Epithelial cell of proximal tubule (primary cell): Measurements from ENCODE around the gene CEACAM18. TPM values are rescaled to one million over a fixed set of nuclear protein-coding genes. Genes with fewer than 3 reads are reported as not detected.

Source experiments
- DNase-seq: peaks from one replicate; pipeline ENCODE4 v3.0.0-alpha.2; 2011; ENCODE audit warnings: low read depth
- H3K4me3 ChIP-seq: 2 replicates; pipeline ENCODE4 v1.5.1; 2011; ENCODE audit warnings: low read depth, mild to moderate bottlenecking, low read length
- CTCF ChIP-seq: conservative IDR thresholded peaks from 2 replicates; pipeline ENCODE4 v1.5.1; 2012; ENCODE audit warnings: low read depth, mild to moderate bottlenecking, low read length
- total RNA-seq: library from RNA; depleted of rRNA; stranded (reverse); fragments of >200 nt; gene quantifications from 2 replicates; pipeline ENCODE4 v1.2.3, GENCODE V29; 2015

CEACAM18 gene
- total RNA-seq, 1 donor from 2014 or later = not detected

DNA sequence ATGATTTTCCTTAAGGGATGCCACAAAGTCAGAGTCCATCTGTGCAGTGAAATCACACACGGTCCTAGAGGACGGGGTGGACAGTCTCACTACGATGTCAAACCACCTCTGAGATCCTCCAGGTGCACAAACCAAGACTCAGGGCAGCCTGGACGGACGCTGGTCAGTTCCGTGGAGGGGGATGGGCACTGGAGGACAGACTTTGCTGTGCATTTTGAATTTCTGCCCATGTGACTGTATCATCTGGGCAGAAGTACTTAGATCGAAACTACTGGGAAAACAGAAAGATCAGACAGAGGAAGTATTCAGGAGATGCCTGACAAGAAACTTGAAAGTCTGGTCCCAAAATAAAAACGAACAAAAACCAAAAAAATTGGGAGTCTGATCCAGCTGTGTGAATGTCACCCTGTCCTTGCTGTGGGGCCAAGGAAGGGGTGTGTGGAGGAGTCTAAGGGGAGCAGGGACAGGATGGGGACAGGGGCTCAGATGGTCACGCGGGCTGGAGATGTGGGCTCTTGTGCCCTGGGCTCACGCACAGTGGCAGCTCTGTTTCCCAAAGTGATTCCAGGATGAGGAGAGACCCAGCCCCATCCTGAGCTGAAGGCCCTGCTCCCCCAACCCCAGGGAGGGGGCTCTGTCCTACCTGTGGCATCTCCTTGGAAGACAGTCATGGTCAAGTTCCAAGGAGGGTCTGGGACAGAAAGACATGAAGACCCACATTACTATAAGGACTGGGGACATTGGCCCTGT, 21.6 kb upstream of the CEACAM18 start:
- no peak for TF ChIP-seq CTCF
- no peak for DNase-seq

DNA sequence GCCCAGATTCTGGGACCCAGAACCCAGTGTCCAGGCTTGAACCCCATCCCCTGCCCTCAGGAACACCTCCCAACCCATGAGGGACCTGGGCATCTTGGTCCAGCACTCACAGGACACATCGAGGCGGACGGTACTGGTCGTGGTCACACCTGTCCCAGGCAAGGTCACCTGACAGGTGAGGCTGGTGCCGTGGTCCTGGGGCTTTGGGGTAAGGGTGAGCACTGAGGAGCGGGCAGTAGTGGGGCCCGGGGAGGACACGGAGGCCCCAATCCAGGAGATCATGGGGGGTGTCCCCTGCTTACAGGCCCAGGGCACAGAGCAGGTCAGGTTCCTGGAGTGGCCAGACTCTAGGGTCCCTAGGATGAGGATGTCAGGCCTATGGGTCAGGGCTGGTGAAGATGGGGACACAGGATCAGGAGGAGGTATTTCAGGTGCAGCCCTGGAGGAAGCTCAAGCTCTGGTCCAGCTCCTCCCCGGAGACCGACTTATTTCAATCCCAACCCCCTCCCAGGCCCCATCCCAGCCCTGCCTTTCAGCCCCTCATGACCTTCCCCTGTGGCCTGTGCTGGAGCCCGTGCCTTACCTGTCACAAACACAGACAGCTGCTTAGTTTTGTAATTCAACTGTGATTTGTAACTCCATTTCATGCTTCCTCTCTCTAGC, 20.9 kb upstream of the CEACAM18 start:
- H3K4me3 ChIP-seq = no peak overlapping the region
- TF ChIP-seq CTCF = no peak
- DNase-seq = no peak

More for the DNA sequence above, 21.6 kb upstream of the CEACAM18 start:
- no peak overlapping the region for H3K4me3 ChIP-seq

DNA sequence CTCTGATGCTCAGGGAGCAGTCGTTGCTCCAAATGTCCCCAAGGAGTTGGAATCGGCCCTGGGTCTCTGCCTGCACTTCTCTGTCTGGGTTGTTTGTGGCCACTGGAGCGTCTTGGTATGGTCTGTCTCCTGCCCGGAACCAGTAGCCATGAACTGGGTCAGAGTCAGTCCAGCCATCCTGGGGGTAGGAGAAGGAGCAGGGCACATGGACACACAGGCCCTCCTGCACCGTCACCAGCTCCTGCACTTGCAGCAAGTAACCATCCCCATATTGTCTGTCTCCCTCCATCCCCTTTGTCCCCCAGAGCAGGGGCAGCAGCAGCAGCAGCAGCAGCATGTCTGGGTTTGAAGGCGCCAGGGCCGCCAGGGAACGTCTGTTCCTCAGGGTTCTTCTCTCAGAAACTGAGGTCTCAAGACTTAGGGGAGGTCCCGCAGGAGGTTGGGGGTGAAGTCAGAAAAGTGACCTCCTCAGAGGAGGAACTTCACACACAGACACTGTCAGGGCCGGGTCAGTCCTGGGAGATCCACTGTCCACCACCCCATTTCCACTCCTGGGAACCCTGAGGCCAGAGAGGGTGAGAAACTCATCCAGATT, 20.2 kb upstream of the CEACAM18 start, which contains the start of gene SIGLEC8:
Gene SIGLEC8, minus strand, starts transcription at position 404 of the 595 bp plus-strand sequence. Its CDS starts 67 bp downstream, at position 337.
- no peak for TF ChIP-seq CTCF
- no peak within 1 kb of the TSS for H3K4me3 ChIP-seq
- no peak for DNase-seq

DNA sequence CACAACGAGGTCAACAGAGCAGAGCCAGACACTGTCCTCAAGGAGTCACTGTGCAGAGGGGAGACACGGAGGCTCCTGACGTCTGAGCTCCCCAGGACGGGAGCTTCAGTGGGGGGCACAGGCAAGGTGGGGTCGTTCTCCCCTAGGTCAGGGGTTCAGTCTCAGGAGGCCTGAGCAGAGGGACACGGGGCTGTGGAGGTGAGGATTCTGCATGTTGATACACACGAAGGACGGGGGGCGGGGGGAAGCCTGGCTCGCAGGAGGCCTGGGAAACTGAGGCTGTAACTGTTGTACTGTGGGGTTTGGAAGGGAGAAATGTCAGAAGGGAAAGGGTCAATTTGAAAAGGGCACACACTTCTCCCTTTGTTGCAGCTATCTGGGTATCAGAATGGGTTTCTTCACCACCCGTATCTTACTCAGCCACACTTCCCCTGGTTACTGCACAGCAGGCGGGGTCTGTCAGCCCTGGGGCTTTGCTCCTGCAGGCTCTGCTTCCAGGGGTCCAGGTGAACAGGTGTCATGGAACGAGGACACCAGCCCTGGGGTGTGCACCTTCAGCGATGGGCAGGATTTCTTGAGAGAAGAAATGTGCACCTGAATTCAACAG, 19.3 kb upstream of the CEACAM18 start:
- H3K4me3 ChIP-seq = no peak overlapping the region
- DNase-seq = no peak
- TF ChIP-seq CTCF = no peak

DNA sequence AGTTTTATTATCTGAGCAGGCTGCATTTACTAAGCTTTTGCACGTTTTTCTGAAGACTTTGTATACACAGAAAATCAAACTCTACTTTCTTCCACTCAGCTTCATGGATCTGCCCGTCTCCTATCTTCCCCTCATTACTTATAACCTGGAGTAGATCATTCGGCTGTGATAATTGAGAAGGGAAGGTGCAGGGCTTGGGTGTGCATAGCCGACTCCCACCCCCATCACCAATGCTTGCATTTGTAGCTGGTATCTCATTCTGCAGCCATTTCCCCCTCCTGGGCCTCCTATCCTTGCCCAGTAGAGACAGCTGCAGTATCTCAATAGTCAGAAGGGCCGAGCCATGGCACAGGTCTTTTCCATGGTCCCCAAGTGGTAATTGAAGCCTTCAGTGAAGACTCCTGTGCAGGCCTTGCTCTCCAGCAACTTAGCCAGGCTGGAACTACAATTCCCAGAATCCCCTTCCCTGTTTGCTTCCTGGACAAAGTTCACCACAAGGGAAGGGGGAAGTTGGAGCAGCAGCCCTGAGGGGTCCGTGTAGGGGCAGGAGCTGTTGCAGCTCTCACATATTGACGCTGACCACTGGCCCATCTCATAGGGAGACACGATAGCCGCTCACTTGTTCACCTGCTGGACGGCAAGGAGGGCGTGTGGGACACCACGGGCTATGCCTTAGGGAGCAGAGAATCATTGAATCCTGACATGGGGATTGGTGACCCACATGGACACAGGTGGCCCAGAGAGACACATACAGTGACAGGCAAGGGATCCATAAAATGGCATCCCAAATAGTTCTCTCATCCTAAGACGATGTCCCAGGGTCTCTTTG, 18.0 kb upstream of the CEACAM18 start:
- no peak overlapping the region for H3K4me3 ChIP-seq
- DNase-seq = no peak
- TF ChIP-seq CTCF = no peak

- no peak for TF ChIP-seq CTCF
- no peak for DNase-seq
- no peak overlapping the region for H3K4me3 ChIP-seq
These were observed 16.6 kb upstream of the CEACAM18 start for GRCh38 chr19:51461723-51462161.
